CD4-positive, alpha-beta T cell treated with Interleukin-2 at 100 ng/mL for 4 hours (primary cell): Measurements from ENCODE around the gene MRTFA.
"Not testable (repeated sequence)": the region's sequence is repeated elsewhere in the genome, so short reads cannot be mapped to it uniquely, and the experiment has no call there.

Experiments used
- DNase-seq: peaks from one replicate; pipeline ENCODE4 v3.0.0-alpha.2; 2020; ENCODE audit warnings: low spot score

Gene MRTFA

GRCh38 chr22:40554023-40554422 lies 82.5 kb downstream of the MRTFA start:
- not testable (repeated sequence) for DNase-seq

GRCh38 chr22:40553014-40553554 lies 83.4 kb downstream of the MRTFA start:
- DNase-seq = no peak

- no peak for DNase-seq
These were observed 84.4 kb downstream of the MRTFA start for GRCh38 chr22:40552070-40552469.

- DNase-seq = no peak
These were observed 88.8 kb downstream of the MRTFA start for GRCh38 chr22:40547729-40548143.

GRCh38 chr22:40544758-40545157 lies 91.8 kb downstream of the MRTFA start:
- no peak for DNase-seq

- DNase-seq = no peak
These were observed 93.5 kb downstream of the MRTFA start for GRCh38 chr22:40542821-40543540.

GRCh38 chr22:40541300-40541699 lies 95.2 kb downstream of the MRTFA start:
- no peak for DNase-seq

GRCh38 chr22:40540265-40540664 lies 96.3 kb downstream of the MRTFA start:
- no peak for DNase-seq

- not testable (repeated sequence) for DNase-seq
These were observed 100.4 kb downstream of the MRTFA start for GRCh38 chr22:40536149-40536548.

GRCh38 chr22:40535642-40536041 lies 100.9 kb downstream of the MRTFA start:
- DNase-seq = no peak

- no peak for DNase-seq
These were observed 101.4 kb downstream of the MRTFA start for GRCh38 chr22:40535189-40535512.

- DNase-seq = peak; percentile 18
These were observed 101.9 kb downstream of the MRTFA start for GRCh38 chr22:40534379-40535188.

GRCh38 chr22:40533712-40534378 lies 102.7 kb downstream of the MRTFA start:
- DNase-seq = peak; percentile 84

GRCh38 chr22:40531951-40532900 lies 104.3 kb downstream of the MRTFA start:
- DNase-seq = peak; percentile 31

GRCh38 chr22:40530391-40530790 lies 106.1 kb downstream of the MRTFA start:
- not testable (repeated sequence) for DNase-seq

- DNase-seq = no peak
These were observed 106.7 kb downstream of the MRTFA start for GRCh38 chr22:40529821-40530220.

GRCh38 chr22:40526960-40527359 lies 109.6 kb downstream of the MRTFA start:
- no peak for DNase-seq

- peak; percentile 74 for DNase-seq
These were observed 111.2 kb downstream of the MRTFA start for GRCh38 chr22:40525250-40525884.

GRCh38 chr22:40524392-40525249 lies 111.9 kb downstream of the MRTFA start:
- DNase-seq = no peak

GRCh38 chr22:40522141-40522540 lies 114.4 kb downstream of the MRTFA start:
- DNase-seq = no peak
